Stimulated activated CD8-positive, alpha-beta memory T cell treated with anti-CD3 and anti-CD28 coated beads, Interleukin-12 subunit alpha, Interleukin-12 subunit beta, amount 100 ng/mL, for 24 hours (primary cell): ENCODE results near the gene TMEM59.
"Not testable (repeated sequence)": the region's sequence is repeated elsewhere in the genome, so short reads cannot be mapped to it uniquely, and the experiment has no call there.

Experiments used
- DNase-seq: peaks from one replicate; pipeline ENCODE4 v3.0.0-alpha.2; 2020; ENCODE audit errors: extremely low read depth

The TMEM59 gene

DNA sequence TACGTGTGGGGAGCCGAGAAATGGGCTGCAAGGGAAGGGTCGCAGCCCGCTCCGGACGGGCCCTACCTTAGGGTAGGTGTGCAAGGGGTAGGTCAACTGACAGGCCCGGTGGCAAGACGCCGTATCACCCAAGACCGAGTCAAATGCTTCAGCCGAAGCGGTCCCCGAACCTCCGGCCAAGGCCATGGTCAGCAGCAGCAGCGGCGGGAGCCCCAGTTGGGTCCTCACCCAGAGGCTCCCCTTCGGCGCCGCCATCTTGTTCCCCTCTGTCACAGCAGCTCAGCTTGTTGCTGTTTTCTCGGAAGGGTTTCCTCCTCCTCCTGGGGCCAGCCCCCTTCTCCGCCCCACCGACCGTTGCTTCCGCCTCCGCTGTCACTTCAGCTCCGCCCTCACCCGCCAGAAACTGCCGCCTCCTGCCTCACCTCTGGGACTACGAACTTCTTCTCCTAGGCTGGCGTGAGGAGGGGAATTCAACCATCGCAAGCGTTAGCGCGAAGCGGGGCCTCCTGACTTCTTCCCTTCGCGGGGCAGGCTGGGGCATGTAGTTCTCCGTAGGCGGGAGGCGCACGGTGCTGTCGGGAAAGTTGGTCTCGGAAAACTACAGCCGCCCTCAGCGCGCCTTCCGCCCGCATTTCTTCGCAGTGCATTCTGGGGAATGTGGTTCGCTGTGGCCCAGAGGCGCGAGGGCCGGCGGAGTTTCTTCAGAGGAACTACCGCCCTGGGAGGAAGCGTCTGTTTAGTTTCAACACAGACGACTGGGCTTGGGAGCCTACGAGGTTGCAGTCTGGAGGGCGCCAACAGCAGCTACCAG lies at the start of gene TMEM59, which contains the start of gene TCEANC2:
TMEM59 (minus strand) TSS at position 271 of the 811 bp plus-strand sequence; CDS start at position 255, 16 bp downstream.
TCEANC2 (plus strand) TSS at position 675 of the 811 bp plus-strand sequence. CDS start 815 bp downstream, outside the sequence.
- peak; percentile 91 for DNase-seq

DNA sequence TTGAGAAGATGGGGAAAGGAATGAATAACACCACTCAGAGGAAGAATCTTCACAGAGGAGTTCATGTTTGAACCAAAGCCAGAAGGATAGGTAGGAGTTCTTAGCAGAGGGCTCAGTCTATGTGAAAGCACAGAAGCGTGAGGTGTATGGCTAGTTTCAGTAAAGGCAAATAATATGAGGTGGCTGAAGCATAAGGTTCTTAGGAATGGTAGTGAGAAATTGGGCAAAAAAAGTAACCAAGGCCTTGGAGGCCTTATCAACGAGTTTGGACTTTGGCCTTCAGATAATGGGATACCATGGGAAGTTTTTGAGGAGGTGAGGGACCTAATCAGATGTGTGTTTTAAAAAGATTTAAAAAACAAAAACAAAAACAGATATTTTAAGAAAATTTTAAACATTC lies 47.5 kb upstream of the TMEM59 start:
- no peak for DNase-seq

- DNase-seq = no peak
These were observed 46.1 kb upstream of the TMEM59 start for GRCh38 chr1:54099061-54099610.

GRCh38 chr1:54096877-54097240 lies 43.9 kb upstream of the TMEM59 start:
- DNase-seq = no peak

GRCh38 chr1:54096227-54096876 lies 43.3 kb upstream of the TMEM59 start:
- DNase-seq = no peak

GRCh38 chr1:54095546-54096226 lies 42.7 kb upstream of the TMEM59 start:
- no peak for DNase-seq

- not testable (repeated sequence) for DNase-seq
These were observed 41.7 kb upstream of the TMEM59 start for GRCh38 chr1:54094730-54095105.

DNA sequence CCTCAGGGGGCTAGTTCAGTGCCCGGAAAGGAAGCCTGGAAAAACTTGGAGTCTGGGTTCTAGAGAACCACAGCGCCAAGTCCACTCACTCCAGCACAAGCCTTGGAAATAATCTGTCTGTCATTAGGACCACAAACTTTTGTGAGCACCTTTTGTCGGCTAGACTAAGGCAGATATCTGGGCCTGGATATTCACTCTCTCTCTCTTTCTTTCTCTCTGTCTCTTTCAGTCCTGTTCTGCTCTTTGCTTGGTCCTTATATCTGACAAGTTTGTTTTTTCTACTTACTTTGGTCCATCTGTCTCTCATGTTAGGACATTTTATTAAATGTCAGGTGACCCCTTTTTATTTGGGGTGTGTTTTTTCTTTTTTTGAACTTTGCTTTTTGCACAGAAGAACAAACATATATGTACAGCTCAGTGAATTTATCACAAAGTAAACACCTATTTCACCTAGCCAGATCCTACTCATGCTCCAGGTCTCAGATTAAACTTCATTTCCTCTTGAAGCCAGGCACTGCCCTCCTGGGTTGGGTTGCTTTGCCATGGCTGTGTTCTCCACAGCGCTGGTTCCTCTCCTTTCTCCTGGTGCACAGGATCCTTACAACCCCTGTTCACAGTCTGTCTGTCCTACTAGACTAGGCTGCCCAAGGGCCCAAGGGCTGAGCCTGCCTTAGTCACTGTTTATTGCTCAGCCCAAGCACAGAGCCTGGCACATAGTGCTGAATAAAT lies 41.2 kb upstream of the TMEM59 start:
- no peak for DNase-seq

DNA sequence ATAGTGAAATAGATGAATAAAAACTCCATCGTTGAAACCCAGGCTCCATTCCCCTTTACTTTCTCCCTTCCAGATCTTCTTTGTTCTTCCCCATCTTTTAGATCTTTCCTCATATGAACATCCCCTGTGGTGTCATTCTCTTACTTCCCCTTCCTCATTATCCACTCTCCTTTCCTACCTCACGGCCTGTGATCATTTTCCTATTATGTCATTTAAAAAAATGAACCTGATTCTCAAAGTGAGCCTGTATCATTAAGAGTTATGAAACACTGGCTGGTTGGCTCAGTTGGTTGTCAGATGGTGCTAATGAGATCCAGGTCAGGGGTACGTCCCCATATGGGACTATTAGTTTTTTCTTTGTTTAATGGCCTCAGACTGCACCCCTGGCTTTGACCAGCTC lies 38.7 kb upstream of the TMEM59 start:
- DNase-seq = no peak

DNA sequence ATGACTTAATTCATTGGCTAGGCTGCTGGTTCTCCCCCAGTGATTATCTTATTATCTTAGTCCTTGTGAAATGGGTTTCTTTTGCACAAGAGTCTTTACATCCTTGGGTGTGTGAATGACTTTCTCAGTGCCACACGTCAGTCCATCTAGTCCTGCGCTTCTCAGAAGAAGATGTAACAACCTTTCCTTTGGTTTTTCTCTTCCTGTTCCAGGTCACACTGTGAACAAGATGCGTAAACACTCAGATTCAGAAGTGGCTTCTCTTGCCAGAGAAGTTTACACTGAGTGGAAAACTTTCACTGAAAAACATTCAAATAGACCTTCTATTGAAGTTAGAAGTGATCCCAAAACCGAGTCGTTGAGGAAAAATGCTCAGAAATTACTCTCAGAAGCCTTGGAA lies 35.4 kb upstream of the TMEM59 start:
- DNase-seq = no peak

GRCh38 chr1:54086754-54087153 lies 33.8 kb upstream of the TMEM59 start:
- no peak for DNase-seq

- no peak for DNase-seq
These were observed 31.8 kb upstream of the TMEM59 start for GRCh38 chr1:54084794-54085193.

DNA sequence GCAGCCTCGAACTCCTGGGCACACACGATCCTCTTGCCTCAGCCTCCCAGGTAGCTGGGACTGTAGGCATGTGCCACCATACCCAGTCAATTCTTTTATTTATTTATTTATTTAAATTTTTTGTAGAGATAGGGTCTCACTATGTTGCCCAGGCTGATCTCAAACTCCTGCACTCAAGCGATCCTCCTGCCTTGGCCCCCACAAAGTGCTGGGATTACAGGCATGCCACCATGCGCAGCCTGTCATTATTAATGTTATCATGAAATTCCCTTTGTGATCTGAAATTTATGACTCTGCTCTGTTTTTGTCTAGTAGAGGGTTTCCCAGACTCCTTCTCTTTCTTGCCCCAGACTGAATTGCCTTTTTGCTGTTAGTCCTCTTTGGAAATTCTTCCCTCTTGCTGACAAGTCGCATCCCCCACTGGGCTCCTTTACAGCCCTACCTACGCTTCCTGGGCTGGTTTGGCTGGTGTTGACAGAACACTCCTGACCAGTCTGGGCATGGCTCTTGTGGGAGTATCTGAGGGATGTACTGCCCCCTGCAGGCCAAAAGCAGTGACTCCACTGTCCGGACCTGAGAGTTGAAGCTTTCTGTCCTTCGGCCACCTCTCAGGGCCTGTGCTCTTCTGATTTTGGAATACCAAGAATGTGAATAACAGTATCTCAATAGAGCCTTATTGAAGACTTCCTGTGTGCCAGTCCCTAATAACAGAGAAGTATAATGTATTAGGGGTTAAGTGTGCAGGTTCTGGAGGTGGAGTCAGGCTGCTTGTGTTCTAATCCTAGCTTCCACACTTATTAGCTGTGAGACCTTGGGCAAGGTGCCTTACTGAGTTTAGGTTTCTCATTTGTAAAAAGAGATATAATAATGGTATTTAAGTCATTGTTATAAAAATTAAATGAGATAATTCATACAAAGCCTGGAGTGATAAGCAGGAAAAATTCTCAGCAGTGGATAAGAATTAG lies 28.6 kb upstream of the TMEM59 start:
- peak; percentile 11 for DNase-seq

DNA sequence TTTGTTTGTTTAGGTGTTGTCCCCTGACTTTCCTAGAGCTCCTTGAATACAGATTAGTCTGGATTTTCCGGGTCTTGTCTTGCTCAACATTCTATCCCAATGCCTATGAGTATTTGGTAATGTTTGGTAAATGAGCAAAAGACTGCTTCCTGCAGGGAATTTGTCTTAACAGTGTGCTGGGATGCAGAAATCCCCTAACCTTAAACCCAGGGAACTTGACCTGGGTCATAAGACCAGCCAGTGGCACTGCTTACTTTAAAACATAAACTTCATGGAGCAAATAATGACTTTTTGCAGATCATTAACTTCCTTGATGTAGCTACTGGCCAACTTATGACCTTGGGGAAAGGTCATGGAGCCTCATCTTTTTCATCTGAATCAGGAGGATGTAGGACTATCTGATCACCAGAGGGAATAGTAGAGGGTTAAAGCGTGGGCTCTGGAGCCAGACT lies 27.6 kb upstream of the TMEM59 start:
- DNase-seq = no peak

DNA sequence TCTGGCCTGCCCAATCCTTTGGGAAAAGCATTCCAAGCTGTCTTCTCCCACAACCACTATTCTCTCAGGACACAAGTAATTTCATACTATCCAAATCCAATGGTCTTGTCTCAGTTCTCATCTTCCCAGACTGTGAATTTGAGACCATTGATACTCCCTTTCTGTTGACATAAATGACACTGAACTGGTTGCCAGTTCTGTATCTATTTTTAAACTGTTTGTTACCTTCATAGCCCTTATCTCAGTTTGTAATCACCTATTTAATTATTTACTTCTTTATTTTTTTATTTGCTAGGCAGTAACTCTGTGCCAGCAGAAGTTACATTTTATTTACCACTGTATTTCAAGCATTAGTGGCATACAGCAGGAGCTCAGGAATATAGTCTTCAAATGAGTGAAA lies 24.4 kb upstream of the TMEM59 start:
- no peak for DNase-seq

DNA sequence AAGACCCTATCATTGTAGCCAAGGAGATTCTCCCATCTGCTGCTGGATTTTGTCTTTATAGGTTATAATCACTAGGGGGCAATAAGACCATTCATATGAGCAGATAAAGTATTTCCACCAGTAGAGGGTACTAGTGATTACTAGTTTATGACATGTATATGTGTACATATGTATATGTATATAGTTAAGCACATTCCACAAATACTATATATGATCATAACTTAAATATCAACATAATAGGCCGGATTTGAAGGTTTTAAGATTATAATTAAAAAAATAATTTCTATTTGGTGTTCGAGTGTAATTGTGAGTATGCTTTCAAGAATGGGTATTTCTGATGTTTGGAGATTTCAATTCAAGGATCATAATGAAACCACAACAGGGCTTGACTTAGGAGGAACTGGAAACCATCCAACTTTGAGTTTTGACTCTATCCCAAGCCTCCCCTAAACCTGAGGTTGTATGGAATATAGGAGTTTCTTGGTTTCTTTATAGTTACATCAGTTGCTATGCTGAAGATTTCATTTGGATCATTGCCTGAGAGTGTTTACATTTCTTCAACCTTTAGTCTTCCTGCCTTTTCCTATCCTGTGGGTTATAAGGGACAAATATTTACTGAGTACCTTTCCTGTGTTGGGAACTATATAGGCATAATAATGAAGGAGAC lies 17.3 kb upstream of the TMEM59 start:
- no peak for DNase-seq

DNA sequence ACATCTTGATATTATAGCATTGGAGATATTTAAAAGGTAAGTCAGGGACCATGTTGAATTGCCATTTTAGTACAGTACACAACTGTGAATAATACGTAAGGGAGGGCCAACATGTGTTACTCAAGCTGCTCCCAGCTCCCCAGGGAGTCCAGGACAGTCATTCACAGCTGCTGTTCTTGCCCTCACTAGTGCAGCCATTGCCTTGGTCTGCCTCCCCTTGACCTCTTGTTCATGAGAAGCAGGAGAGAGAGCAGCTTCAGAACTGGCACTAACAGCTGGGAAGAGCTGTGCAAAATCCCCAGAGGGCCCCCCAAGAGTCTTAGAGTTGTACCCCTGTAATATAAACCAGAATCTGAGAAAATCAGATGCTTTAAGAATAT lies 16.8 kb upstream of the TMEM59 start:
- DNase-seq = no peak

- no peak for DNase-seq
These were observed 11.3 kb upstream of the TMEM59 start for GRCh38 chr1:54064299-54064698.

DNA sequence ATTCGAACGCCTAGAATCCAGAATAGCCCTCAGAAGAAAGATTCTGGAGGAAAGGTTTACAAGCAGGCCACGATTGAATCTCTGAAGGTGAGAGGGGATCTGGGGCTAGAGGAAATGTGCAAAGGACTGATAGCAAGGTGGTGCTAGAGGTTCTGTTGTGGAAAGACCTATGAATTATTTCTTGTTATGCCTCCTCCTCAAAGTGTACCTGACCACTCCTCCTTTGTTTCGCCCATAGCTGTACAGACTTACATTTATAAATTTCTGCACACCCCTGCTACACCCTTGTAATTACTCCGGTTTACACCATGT lies 1.4 kb upstream of the TMEM59 start:
- no peak for DNase-seq
